ENCODE data around the gene STK24. TPM values are rescaled to one million over a fixed set of nuclear protein-coding genes. Genes with fewer than 3 reads are reported as not detected.

The STK24 gene
- total RNA-seq, 3 donors from 2014 or later = 190 to 210 (median 204) TPM

DNA sequence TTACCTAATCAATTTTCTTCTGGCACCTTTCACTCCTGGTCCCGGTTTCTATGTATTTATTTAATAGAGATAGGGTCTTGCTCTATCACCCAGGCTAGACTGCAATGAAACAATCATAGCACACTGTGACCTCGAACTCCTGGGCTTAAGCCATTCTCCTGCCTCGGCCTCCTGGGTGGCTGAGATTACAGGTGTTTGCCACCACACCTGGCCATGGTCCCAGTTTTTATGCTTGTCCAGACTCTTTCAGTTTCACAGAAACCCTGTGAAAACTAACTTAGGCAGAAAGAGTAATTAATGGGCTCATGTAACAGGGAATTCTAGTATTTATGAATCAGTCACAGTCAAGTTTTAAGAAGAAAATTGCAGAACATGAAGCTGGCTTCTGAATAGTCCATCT is 9.0 kb upstream of the STK24 start:
- no peak for DNase-seq
- ATAC-seq = peak; percentile 35
- Histone ChIP-seq H3K4me3 (no peak overlapping the region), H3K4me1 (ENCODE audit: low read depth) (peaks cover 13% of the 10 kb centered on the region), H3K9me3 (no peaks in the 10 kb centered on the region), H3K36me3 (ENCODE audit: low read depth) (no peaks in the 10 kb centered on the region)
- TF ChIP-seq, protein P1, sequence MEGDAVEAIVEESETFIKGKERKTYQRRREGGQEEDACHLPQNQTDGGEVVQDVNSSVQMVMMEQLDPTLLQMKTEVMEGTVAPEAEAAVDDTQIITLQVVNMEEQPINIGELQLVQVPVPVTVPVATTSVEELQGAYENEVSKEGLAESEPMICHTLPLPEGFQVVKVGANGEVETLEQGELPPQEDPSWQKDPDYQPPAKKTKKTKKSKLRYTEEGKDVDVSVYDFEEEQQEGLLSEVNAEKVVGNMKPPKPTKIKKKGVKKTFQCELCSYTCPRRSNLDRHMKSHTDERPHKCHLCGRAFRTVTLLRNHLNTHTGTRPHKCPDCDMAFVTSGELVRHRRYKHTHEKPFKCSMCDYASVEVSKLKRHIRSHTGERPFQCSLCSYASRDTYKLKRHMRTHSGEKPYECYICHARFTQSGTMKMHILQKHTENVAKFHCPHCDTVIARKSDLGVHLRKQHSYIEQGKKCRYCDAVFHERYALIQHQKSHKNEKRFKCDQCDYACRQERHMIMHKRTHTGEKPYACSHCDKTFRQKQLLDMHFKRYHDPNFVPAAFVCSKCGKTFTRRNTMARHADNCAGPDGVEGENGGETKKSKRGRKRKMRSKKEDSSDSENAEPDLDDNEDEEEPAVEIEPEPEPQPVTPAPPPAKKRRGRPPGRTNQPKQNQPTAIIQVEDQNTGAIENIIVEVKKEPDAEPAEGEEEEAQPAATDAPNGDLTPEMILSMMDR (IDR thresholded peaks at IDR 0.05) = no peak
- intact Hi-C loops (cut with DNase I, micrococcal nuclease) = no loop called here

DNA sequence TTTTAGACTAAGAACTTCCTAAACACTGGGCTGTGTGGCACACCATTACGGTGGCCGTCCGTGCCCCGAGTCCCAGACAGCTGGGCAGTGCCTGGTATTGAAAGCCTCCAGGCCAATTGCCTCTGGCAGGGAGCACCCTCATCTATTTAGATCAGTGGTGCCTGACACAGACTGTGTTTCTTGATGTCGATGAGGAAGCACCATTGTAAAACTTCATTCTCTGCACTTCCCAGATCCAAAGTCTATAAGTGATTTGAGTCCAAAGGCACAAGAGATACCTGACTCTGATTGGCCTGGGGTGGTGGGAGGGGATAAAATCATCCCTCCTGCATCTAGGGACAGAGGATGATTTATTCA is 8.5 kb upstream of the STK24 start:
- DNase-seq (peak in 1 of 3 donors; percentile 40), ATAC-seq (peak; percentile 86)
- TF ChIP-seq, protein P1 (IDR thresholded peaks at IDR 0.05) = no peak

DNA sequence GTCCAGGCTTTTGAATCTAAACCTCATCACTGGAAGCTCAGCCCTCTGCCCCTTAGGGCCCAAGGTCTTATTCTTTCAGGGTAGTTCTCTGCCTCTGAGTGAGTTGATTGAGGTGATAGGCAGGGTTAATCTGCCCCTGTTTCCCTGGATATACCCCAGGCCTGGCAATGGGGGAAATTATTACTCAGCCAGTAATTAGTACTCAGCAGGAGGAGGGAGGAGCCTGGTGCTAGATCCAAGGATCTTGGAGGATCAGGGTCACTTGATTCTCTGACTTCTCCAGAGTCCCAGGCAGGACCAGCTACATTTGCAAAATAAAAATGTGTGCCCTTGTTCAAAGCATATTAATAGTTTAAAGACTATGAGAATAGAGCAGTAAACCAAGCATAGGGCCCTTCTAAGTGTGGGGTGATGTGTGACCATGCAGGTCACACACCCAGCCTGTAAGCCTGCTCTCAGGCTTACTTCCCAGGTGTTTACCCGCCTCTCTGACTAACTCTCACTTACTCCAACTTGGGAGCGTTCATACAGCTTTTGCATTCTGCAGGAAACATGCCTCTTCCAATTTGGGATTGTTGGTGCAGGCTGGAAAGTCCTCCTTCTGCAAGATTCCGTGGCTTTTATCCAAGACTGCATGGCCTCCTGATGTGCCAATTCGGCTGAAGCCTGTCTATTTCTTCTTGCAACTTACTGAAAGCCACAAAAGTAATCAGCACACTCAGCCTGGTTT is 7.9 kb upstream of the STK24 start:
- TF ChIP-seq, protein P1 (IDR thresholded peaks at IDR 0.05) = no peak
- ATAC-seq = peak; percentile 75
- intact Hi-C loops (cut with DNase I, micrococcal nuclease) = no loop called here
- no peak for DNase-seq
- Histone ChIP-seq H3K36me3 (ENCODE audit: low read depth) (no peaks in the 10 kb centered on the region), H3K4me1 (ENCODE audit: low read depth) (peaks cover 13% of the 10 kb centered on the region), H3K4me3 (no peak overlapping the region), H3K9me3 (no peaks in the 10 kb centered on the region)

More for the DNA sequence above, 8.5 kb upstream of the STK24 start:
- intact Hi-C loops (cut with DNase I, micrococcal nuclease) = no loop called here
- H3K9me3 ChIP-seq = no peaks in the 10 kb centered on the region
- peaks cover 13% of the 10 kb centered on the region for H3K4me1 ChIP-seq (ENCODE audit: low read depth)
- no peak overlapping the region for H3K4me3 ChIP-seq
- H3K36me3 ChIP-seq (ENCODE audit: low read depth) = no peaks in the 10 kb centered on the region

DNA sequence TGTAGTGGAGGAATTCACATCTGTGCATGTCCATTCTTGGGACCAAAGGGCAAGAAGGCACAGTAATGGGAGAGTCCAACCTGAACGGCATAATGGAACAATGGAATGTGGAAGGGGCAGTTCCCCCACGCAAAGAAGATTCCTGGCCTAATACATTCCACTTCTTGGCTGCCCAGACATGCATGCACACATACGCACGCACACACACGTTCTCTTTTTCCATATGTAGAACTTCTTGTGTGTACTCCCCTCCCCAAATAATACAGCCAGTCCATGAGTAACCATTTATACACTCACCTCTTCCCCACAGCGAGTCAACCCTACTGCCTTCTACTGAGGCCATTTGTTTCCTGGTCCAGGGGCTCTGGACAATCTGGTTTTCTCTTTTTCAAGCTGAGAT is 6.0 kb upstream of the STK24 start:
- H3K9me3 ChIP-seq = no peaks in the 10 kb centered on the region
- peaks cover 18% of the 10 kb centered on the region for H3K4me1 ChIP-seq (ENCODE audit: low read depth)
- no peaks in the 10 kb centered on the region for H3K36me3 ChIP-seq (ENCODE audit: low read depth)
- intact Hi-C loops (cut with DNase I, micrococcal nuclease) = no loop called here
- TF ChIP-seq, protein P1 (IDR thresholded peaks at IDR 0.05) = no peak
- DNase-seq (no peak), ATAC-seq (no peak)
- H3K4me3 ChIP-seq = no peak overlapping the region

DNA sequence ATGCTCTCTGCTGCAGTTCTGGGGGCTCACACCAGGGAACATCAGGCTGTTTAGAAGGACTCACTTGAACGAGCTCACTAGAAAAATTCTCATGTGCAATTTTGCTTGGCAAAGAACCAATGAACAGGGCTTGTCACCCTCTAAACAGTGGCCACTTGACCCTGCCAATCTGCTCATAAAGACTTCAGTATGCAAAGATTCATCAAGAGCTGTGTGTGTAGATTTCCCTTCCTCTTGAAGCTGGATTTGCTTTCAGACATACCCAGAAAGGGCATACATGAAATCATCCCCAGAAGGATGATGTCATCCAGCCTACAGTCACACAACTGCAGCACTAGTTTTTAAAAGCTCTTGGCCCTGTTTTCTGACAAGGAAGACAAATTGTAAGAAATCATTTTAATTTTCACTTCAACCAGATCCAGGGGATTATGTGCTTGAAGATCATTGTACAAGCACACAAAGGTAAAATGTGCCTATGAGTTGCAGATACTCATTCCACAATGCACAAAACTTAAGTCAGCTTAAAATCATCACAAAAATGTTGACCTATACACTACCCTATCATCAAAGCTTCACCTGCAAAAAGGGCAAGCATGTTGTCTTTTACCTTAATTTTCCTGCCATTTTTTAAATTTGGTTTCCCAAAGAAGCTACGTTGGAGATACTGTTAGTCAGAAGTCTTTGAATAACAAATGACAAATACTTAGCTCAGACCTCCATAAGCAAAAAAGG is 5.2 kb upstream of the STK24 start:
- intact Hi-C loops (cut with DNase I, micrococcal nuclease) = no loop called here
- no peaks in the 10 kb centered on the region for H3K9me3 ChIP-seq
- ATAC-seq (no peak), DNase-seq (no peak)
- TF ChIP-seq, protein P1 (IDR thresholded peaks at IDR 0.05) = no peak
- no peak overlapping the region for H3K4me3 ChIP-seq
- no peaks in the 10 kb centered on the region for H3K36me3 ChIP-seq (ENCODE audit: low read depth)
- H3K4me1 ChIP-seq (ENCODE audit: low read depth) = peaks cover 21% of the 10 kb centered on the region
